RWPE1 (cell line): Measurements from ENCODE around the gene ATP6V1G2.

ENCODE experiments used
- CTCF ChIA-PET: fragments of 350-600 bp; sonication (Branson Sonifier 250); formaldehyde crosslinking; extraction: SDS; loops from one replicate; lab custom pipeline; 2021; lab: Yijun Ruan, JAX
- POLR2A ChIA-PET: fragments of 400-600 bp; formaldehyde crosslinking; extraction: SDS; loops from one replicate; lab custom pipeline; 2020; ENCODE audit warnings: antibody characterized with exemption; ENCODE audit not compliant: low non-redundant PET; lab: Yijun Ruan, JAX
- DNase-seq: peaks from one replicate; pipeline ENCODE4 v3.0.0; 2012; ENCODE audit warnings: low spot score
- H3K27ac ChIP-seq: fragments of 450-650 bp; 2 replicates; pipeline ENCODE4 v1.5.1; 2017
- CTCF ChIP-seq: fragments of 450-650 bp; conservative IDR thresholded peaks from 2 replicates; pipeline ENCODE4 v1.5.1; 2017; ENCODE audit warnings: low read depth, mild to moderate bottlenecking

The ATP6V1G2 gene

GRCh38 chr6:31579546-31580437 lies 33.4 kb upstream of the ATP6V1G2 start:
- no peak for DNase-seq
- no peak overlapping the region for H3K27ac ChIP-seq
- no peak for TF ChIP-seq CTCF
- POLR2A ChIA-PET: no interaction called here
- CTCF ChIA-PET: interaction anchor here (0.6 to 3.7 kb wide), 8 partner anchors 12 to 43 kb away, joined by 3 to 33 read pairs (median 5); partner anchors contain the start of genes ATP6V1G2 and NFKBIL1

- CTCF ChIA-PET: interaction anchor here (3.7 kb wide), 1 partner anchor 19 kb away, joined by 33 read pairs; no protein-coding TSS in a partner anchor
- POLR2A ChIA-PET: no interaction called here
- no peak for TF ChIP-seq CTCF
- DNase-seq: no peak
- no peak overlapping the region for H3K27ac ChIP-seq
Observed at GRCh38 chr6:31579119-31579505, 32.7 kb upstream of the ATP6V1G2 start.

GRCh38 chr6:31578184-31579118 lies 32.0 kb upstream of the ATP6V1G2 start:
- CTCF ChIA-PET: interaction anchor here (0.6 to 3.7 kb wide), 3 partner anchors 13 to 28 kb away, joined by 4 to 33 read pairs (median 5); no protein-coding TSS in a partner anchor
- TF ChIP-seq CTCF: no peak
- peak; percentile 84 for DNase-seq
- POLR2A ChIA-PET: no interaction called here
- no peak overlapping the region for H3K27ac ChIP-seq

GRCh38 chr6:31577579-31577966 lies 31.2 kb upstream of the ATP6V1G2 start:
- ChIA-PET CTCF (interaction anchor here (0.6 to 1.0 kb wide), 2 partner anchors 12 to 27 kb away, joined by 4 to 5 read pairs; no protein-coding TSS in a partner anchor), POLR2A (interaction anchor here (0.5 kb wide), 1 partner anchor 36 kb away, joined by 3 read pairs; no protein-coding TSS in a partner anchor)
- no peak overlapping the region for H3K27ac ChIP-seq
- DNase-seq: no peak
- TF ChIP-seq CTCF: no peak

- TF ChIP-seq CTCF: no peak
- POLR2A ChIA-PET: interaction anchor here (0.5 kb wide), 1 partner anchor 36 kb away, joined by 3 read pairs; no protein-coding TSS in a partner anchor
- DNase-seq: no peak
- H3K27ac ChIP-seq: no peak overlapping the region
- CTCF ChIA-PET: interaction anchor here (0.6 kb wide), 1 partner anchor 21 kb away, joined by 3 read pairs; no protein-coding TSS in a partner anchor
Observed at GRCh38 chr6:31576897-31577578, 30.6 kb upstream of the ATP6V1G2 start.
